Transverse colon (tissue), 4 donors: ENCODE measurements around the gene USP11. TPM values are rescaled to one million over a fixed set of nuclear protein-coding genes. Genes with fewer than 3 reads are reported as not detected.
"Not testable (repeated sequence)": the region's sequence is repeated elsewhere in the genome, so short reads cannot be mapped to it uniquely, and the experiment has no call there.

Experiments used
- DNase-seq: peaks from one replicate; pipeline ENCODE4 v3.0.0-alpha.2; 2019
- H3K27ac ChIP-seq, 4 donors: fragments of 200-600 bp; sonication (generic); 2 replicates each; pipeline ENCODE4 v1.5.1; 2016 to 2018; ENCODE audit warnings: inconsistent platforms in 4 of 4
- H3K27me3 ChIP-seq: fragments of 200-600 bp; sonication (generic); 2 replicates; pipeline ENCODE4 v1.5.1; 2017; ENCODE audit warnings: inconsistent platforms
- H3K36me3 ChIP-seq, 4 donors: fragments of 200-600 bp; sonication (generic); 2 replicates each; pipeline ENCODE4 v1.5.1; 2017 to 2019; ENCODE audit warnings: inconsistent platforms in 4 of 4
- H3K4me1 ChIP-seq, 4 donors: fragments of 200-600 bp; sonication (generic); 2 replicates each; pipeline ENCODE4 v1.5.1; 2017 to 2020; ENCODE audit warnings: inconsistent platforms in 4 of 4
- H3K4me3 ChIP-seq, 4 donors: fragments of 200-600 bp; sonication (generic); 1 replicate in 1 of 4; 2 replicates in 3 of 4; pipeline versions ENCODE4 v1.5.1 to v1.6.1; 2017 to 2019; ENCODE audit warnings: inconsistent platforms in 4 of 4
- H3K9me3 ChIP-seq, 2 donors: fragments of 200-600 bp; sonication (generic); 2 replicates each; pipeline ENCODE4 v1.5.1; 2017 to 2019; ENCODE audit warnings: inconsistent platforms in 2 of 2
- CTCF ChIP-seq, 5 experiments: fragments of 200-600 bp in 3 of 5; fragments of 450-650 bp in 2 of 5; sonication (generic) in 3 of 5; IDR thresholded peaks; 1 replicate in 2 of 5; 2 replicates in 3 of 5; pipeline ENCODE4 v1.5.1; 2016 to 2017; ENCODE audit warnings: antibody characterized with exemption in 5 of 5, inconsistent platforms in 3 of 5, mild to moderate bottlenecking in 2 of 5, moderate library complexity in 1 of 5
- EP300 ChIP-seq: sonication (generic); formaldehyde crosslinking; IDR thresholded peaks from one replicate; pipeline ENCODE4 v1.6.1; 2017; ENCODE audit warnings: antibody characterized with exemption, low read depth
- POLR2A ChIP-seq: fragments of 450-650 bp; IDR thresholded peaks from one replicate; pipeline ENCODE4 v1.6.1; 2016; ENCODE audit warnings: antibody characterized with exemption, mild to moderate bottlenecking, moderate library complexity
- POLR2AphosphoS5 ChIP-seq, 3 donors: sonication (generic); formaldehyde crosslinking; IDR thresholded peaks; one replicate each; pipeline ENCODE4 v1.6.1; 2016; ENCODE audit warnings: antibody characterized with exemption in 3 of 3
- WGBS, 2 donors: methylation state at CpG; one replicate each; pipeline ENCODE4 v1.1.5; 2018; ENCODE audit warnings: low coverage in 1 of 2; 5-methylcytosine and 5-hydroxymethylcytosine counted together
- in situ Hi-C, 4 donors: fragments of 200-750 bp; cut with MboI; loops; one replicate each; pipeline versions ENCODE4 v1.15.0 to v1.15.1; 2017; ENCODE audit warnings: low sequenced_read_pairs in 3 of 4, low pct_ligation_motif_present in 1 of 4, low pct_unique_long_range_greater_than_20kb in 1 of 4
- intact Hi-C: fragments of 100-400 bp; cut with DNase I; formaldehyde crosslinking; loops from one replicate; pipeline ENCODE4 v1.15.1; 2023; ENCODE audit warnings: low total_unique reads
- total RNA-seq, 4 donors: library from RNA; depleted of rRNA; stranded (reverse); fragments of >200 nt; gene quantifications; one replicate each; pipeline ENCODE4 v1.1.0, GENCODE V29; 2016

The USP11 gene
- total RNA-seq, 4 donors from 2014 or later: 5.0 to 45.3 (median 22.3) TPM

GRCh38 chrX:47248576-47248975, 15.8 kb downstream of the USP11 start:
- no peaks in the 10 kb centered on the region for H3K36me3 ChIP-seq

GRCh38 chrX:47250017-47250347, 17.2 kb downstream of the USP11 start:
- intact Hi-C loops (no loop called here), in situ Hi-C loops (no loop called here)
- H3K27ac ChIP-seq: no peak overlapping the region
- no peaks in the 10 kb centered on the region for H3K27me3 ChIP-seq
- TF ChIP-seq EP300 (no peak), POLR2AphosphoS5 (IDR thresholded peaks at IDR 0.05) (no peak)
- no peaks in the 10 kb centered on the region for H3K36me3 ChIP-seq
- WGBS, 2 donors: 90% methylated on average over 6 of the region's 6 CpGs; no CpG with 5 or more reads in 1 of the 2 donors
- no peak overlapping the region for H3K4me3 ChIP-seq
- DNase-seq: no peak
- no peaks in the 10 kb centered on the region for H3K9me3 ChIP-seq
- no peaks in the 10 kb centered on the region for H3K4me1 ChIP-seq

More at GRCh38 chrX:47248576-47248975, 15.8 kb downstream of the USP11 start:
- H3K27me3 ChIP-seq: no peaks in the 10 kb centered on the region
- H3K4me3 ChIP-seq: no peak overlapping the region
- 88% methylated on average over 6 of the region's 6 CpGs; no CpG with 5 or more reads in 1 of the 2 donors for WGBS, 2 donors
- DNase-seq: no peak
- no peaks in the 10 kb centered on the region for H3K4me1 ChIP-seq
- H3K27ac ChIP-seq: no peak overlapping the region
- H3K9me3 ChIP-seq: no peaks in the 10 kb centered on the region
- TF ChIP-seq POLR2A (no peak), EP300 (no peak), POLR2AphosphoS5 (IDR thresholded peaks at IDR 0.05) (no peak), CTCF (IDR thresholded peaks at IDR 0.05) (no peak)
- intact Hi-C loops (no loop called here), in situ Hi-C loops (no loop called here)

DNA sequence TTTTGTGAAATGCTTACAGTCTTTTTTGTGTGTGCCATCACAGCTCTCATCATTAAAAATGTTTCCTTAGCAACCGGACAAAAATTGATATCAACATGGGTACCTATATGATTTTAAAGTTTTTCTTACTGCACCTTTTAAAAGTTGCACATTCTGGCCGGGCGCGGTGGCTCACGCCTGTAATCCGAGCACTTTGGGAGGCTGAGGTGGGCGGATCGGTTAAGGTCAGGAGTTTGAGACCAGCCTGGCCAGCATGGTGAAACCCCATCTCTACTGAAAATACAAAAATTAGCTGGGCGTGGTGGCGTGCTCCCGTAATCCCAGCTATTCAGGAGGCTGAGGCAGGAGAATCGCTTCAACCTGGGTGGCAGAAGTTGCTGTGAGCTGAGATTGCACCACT, 24.8 kb downstream of the USP11 start:
- intact Hi-C loops, H3K27ac ChIP-seq, H3K4me3 ChIP-seq, H3K27me3 ChIP-seq, in situ Hi-C loops, H3K9me3 ChIP-seq, H3K4me1 ChIP-seq, DNase-seq, H3K36me3 ChIP-seq: not testable (repeated sequence)
- 80 to 92% methylated on average over 6 to 12 of the region's 12 CpGs for WGBS, 2 donors

DNA sequence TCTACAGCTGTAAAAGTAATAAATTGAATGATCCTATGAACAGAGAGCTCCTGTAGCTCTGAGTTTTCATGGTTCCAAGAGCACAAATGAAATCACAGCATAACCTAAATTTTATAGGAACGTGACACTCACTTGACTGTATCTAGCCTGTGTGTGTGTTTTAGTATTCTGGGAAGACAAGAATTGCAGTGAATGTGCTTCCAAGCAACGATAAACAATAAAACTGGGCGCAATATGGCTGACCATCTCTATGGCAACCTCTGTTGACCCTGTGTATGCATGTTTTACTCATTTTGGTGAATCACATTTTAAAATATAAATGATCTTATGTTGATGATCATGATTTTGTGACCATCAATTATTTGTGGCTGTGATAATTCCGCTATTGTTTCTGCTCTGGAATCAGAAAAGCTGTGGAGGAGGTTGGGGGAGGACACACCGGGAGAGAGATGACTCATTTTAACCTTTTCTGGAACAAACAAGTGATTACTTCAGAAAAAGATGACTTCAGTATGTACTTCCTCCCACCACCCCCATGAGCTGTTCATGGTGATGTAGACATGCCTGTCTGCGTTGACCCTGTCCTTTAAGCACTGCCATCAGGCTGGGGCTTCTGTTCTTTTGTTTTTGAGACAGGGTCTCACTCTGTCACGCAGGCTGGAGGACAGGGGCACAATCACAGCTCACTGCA, 31.8 kb downstream of the USP11 start:
- H3K27me3 ChIP-seq: no peaks in the 10 kb centered on the region
- no peak for DNase-seq
- 63% methylated on average over 7 of the region's 7 CpGs; no CpG with 5 or more reads in 1 of the 2 donors for WGBS, 2 donors
- in situ Hi-C loops: no loop called here
- H3K4me1 ChIP-seq: no peaks in the 10 kb centered on the region
- no peaks in the 10 kb centered on the region for H3K36me3 ChIP-seq
- H3K9me3 ChIP-seq: no peaks in the 10 kb centered on the region
- intact Hi-C loops: no loop called here
- H3K4me3 ChIP-seq: no peak overlapping the region
- no peak overlapping the region for H3K27ac ChIP-seq
- no peak for TF ChIP-seq POLR2AphosphoS5 (IDR thresholded peaks at IDR 0.05)
- TF ChIP-seq POLR2A: no peak
- TF ChIP-seq EP300: no peak
- no peak for TF ChIP-seq CTCF (IDR thresholded peaks at IDR 0.05)

DNA sequence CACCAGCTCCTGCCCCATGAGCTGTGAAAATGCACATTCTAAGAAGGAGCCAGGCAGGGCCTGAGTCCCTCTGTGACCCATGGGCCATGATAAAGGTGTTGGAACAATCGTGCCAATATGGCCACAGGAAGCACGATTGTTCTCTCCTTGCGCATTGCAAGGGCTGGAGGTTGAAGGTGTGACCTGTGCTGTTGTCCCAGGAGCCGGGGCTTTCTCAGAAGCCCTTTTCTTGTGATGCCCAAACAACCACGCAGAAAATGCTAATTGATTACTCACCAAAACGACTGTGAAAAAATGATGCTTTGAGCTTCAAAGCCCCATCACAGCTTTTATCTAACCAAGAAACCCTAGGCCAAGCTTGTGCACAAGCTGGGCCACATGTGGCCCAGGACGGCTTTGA, 33.8 kb downstream of the USP11 start:
- in situ Hi-C loops (no loop called here), intact Hi-C loops (no loop called here)
- Histone ChIP-seq H3K9me3 (no peaks in the 10 kb centered on the region), H3K4me1 (no peaks in the 10 kb centered on the region), H3K27ac (no peak overlapping the region), H3K27me3 (no peaks in the 10 kb centered on the region), H3K36me3 (no peaks in the 10 kb centered on the region), H3K4me3 (no peak overlapping the region)
- 77% methylated on average over 7 of the region's 7 CpGs; no CpG with 5 or more reads in 1 of the 2 donors for WGBS, 2 donors
- TF ChIP-seq EP300 (no peak), POLR2AphosphoS5 (IDR thresholded peaks at IDR 0.05) (no peak), CTCF (IDR thresholded peaks at IDR 0.05) (no peak), POLR2A (no peak)
- DNase-seq: no peak
